ENCODE data around the gene PRKD3. TPM values are rescaled to one million over a fixed set of nuclear protein-coding genes. Genes with fewer than 3 reads are reported as not detected.

Gene PRKD3
- total RNA-seq, result 11.9 and 14.0 TPM in 2 replicates

GRCh38 chr2:37324786-37325624 is at the start of gene PRKD3:
PRKD3 (minus strand) TSS chr2:37324833; CDS start chr2:37316524, 8,309 bp downstream.
- Mint-ChIP-seq H3K4me1 (ENCODE audit: low read depth) (peaks cover 33% of the 10 kb centered on the region), H3K36me3 (ENCODE audit: low read depth) (peaks cover 15% of the 10 kb centered on the region), H3K27ac (peak within 1 kb of the TSS; percentile 90), H3K9me3 (no peaks in the 10 kb centered on the region), H3K4me3 (ENCODE audit: low read depth) (peak within 1 kb of the TSS; percentile 94), H3K27me3 (ENCODE audit: low read depth) (peaks cover 51% of the 10 kb centered on the region)
- intact Hi-C loops (cut with micrococcal nuclease), result loop anchor here (1.0 to 10.0 kb wide), 5 partner anchors 52 to 1080 kb away; partner anchors contain the start of genes CEBPZ and NDUFAF7
- DNase-seq (ENCODE audit: low spot score), result peak; percentile 34

DNA sequence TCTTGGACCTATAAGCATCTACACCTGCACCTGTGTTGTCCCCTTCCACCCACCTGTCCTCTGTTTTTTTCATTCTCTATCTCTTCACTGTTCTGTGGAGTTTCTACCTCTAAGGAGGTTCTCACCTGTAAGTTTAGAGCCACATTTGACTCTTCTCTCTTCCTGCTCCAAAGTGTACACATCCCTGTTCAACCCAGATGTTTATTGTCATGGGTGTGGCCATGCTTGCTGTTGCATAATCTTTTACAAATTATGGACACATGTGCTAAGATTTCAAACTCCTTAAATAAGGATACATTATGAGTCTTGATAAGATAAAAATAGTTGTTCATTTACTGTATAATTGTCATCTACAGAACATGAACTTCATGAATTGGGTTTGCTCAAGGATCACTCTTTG is 47.4 kb upstream of the PRKD3 start:
- no peak overlapping the region for H3K4me3 Mint-ChIP-seq (ENCODE audit: low read depth)
- H3K27me3 Mint-ChIP-seq (ENCODE audit: low read depth), result peaks cover 45% of the 10 kb centered on the region
- DNase-seq (ENCODE audit: low spot score), result no peak
- peaks cover 36% of the 10 kb centered on the region for H3K4me1 Mint-ChIP-seq (ENCODE audit: low read depth)
- H3K36me3 Mint-ChIP-seq (ENCODE audit: low read depth), result no peaks in the 10 kb centered on the region
- no peak overlapping the region for H3K27ac Mint-ChIP-seq
- no peaks in the 10 kb centered on the region for H3K9me3 Mint-ChIP-seq
- intact Hi-C loops (cut with micrococcal nuclease), result loop anchor here (10.0 kb wide), 3 partner anchors 253 to 1753 kb away; partner anchors contain the start of genes GALM and SOS1

DNA sequence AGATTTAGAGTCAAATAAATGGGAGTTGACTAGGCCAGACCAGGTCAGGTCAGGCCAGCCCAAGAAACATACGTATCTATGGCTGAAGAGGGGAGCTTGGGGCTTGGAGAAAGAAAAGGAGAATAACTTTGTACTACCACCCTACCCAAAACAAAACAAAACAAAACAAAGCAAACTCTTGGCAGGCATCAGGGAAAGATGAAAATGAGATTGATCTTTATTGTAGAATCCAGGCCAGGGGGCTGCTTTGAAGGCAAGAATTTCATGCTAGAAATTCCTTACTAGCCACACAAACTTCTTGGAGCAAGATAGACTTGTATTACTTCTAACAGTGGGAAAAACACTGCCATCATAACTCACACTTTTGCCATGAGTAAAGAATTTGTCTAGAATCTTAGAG is 46.0 kb upstream of the PRKD3 start:
- intact Hi-C loops (cut with micrococcal nuclease), result loop anchor here (10.0 kb wide), 3 partner anchors 254 to 1754 kb away; partner anchors contain the start of genes GALM and SOS1
- no peak for DNase-seq (ENCODE audit: low spot score)
- no peaks in the 10 kb centered on the region for H3K36me3 Mint-ChIP-seq (ENCODE audit: low read depth)
- peaks cover 31% of the 10 kb centered on the region for H3K4me1 Mint-ChIP-seq (ENCODE audit: low read depth)
- no peak overlapping the region for H3K27ac Mint-ChIP-seq
- H3K27me3 Mint-ChIP-seq (ENCODE audit: low read depth), result peaks cover 45% of the 10 kb centered on the region
- H3K9me3 Mint-ChIP-seq, result no peaks in the 10 kb centered on the region
- no peak overlapping the region for H3K4me3 Mint-ChIP-seq (ENCODE audit: low read depth)

DNA sequence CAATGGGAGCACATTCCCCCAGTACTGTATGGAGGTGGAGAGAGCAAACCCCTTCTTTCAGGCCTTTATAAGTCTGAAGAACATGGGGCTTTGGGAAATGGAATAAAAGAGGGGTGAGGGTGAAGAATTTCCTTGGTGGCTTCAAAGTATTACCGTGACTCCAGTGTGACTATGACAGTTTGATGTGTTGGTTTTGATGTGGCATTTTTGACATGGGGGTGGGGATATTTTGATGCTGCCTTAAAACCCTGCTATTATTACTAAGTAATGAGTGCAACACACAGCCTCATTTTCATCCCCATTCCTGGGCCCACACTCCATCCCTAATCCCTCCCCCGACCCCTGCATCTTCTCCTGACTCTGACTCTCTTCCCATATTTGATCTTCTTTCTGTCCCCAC is 43.4 kb upstream of the PRKD3 start:
- peaks cover 30% of the 10 kb centered on the region for H3K27me3 Mint-ChIP-seq (ENCODE audit: low read depth)
- no peak overlapping the region for H3K27ac Mint-ChIP-seq
- intact Hi-C loops (cut with micrococcal nuclease), result loop anchor here (1.0 to 5.0 kb wide), 4 partner anchors 8 to 1104 kb away; no protein-coding TSS in a partner anchor
- H3K4me3 Mint-ChIP-seq (ENCODE audit: low read depth), result no peak overlapping the region
- H3K4me1 Mint-ChIP-seq (ENCODE audit: low read depth), result peaks cover 26% of the 10 kb centered on the region
- H3K36me3 Mint-ChIP-seq (ENCODE audit: low read depth), result no peaks in the 10 kb centered on the region
- no peaks in the 10 kb centered on the region for H3K9me3 Mint-ChIP-seq
- no peak for DNase-seq (ENCODE audit: low spot score)

- Mint-ChIP-seq H3K4me3 (ENCODE audit: low read depth) (peak overlapping the region; percentile 5), H3K9me3 (no peaks in the 10 kb centered on the region), H3K4me1 (ENCODE audit: low read depth) (peaks cover 26% of the 10 kb centered on the region), H3K27ac (no peak overlapping the region), H3K27me3 (ENCODE audit: low read depth) (peaks cover 30% of the 10 kb centered on the region), H3K36me3 (ENCODE audit: low read depth) (no peaks in the 10 kb centered on the region)
- DNase-seq (ENCODE audit: low spot score), result no peak
- intact Hi-C loops (cut with micrococcal nuclease), result loop anchor here (1.0 to 5.0 kb wide), 4 partner anchors 9 to 1105 kb away; no protein-coding TSS in a partner anchor
These were observed 42.7 kb upstream of the PRKD3 start for GRCh38 chr2:37367310-37367709.

- H3K27me3 Mint-ChIP-seq (ENCODE audit: low read depth), result peaks cover 30% of the 10 kb centered on the region
- peak overlapping the region; percentile 5 for H3K4me3 Mint-ChIP-seq (ENCODE audit: low read depth)
- no peak for DNase-seq (ENCODE audit: low spot score)
- peaks cover 24% of the 10 kb centered on the region for H3K4me1 Mint-ChIP-seq (ENCODE audit: low read depth)
- peak overlapping the region; percentile 32 for H3K27ac Mint-ChIP-seq
- no peaks in the 10 kb centered on the region for H3K36me3 Mint-ChIP-seq (ENCODE audit: low read depth)
- no peaks in the 10 kb centered on the region for H3K9me3 Mint-ChIP-seq
- intact Hi-C loops (cut with micrococcal nuclease), result loop anchor here (1.0 to 5.0 kb wide), 4 partner anchors 10 to 1106 kb away; no protein-coding TSS in a partner anchor
These were observed 42.1 kb upstream of the PRKD3 start for GRCh38 chr2:37366773-37367172.

GRCh38 chr2:37365669-37366068 is 41.0 kb upstream of the PRKD3 start:
- Mint-ChIP-seq H3K27me3 (ENCODE audit: low read depth) (peaks cover 33% of the 10 kb centered on the region), H3K36me3 (ENCODE audit: low read depth) (no peaks in the 10 kb centered on the region), H3K27ac (no peak overlapping the region), H3K9me3 (no peaks in the 10 kb centered on the region), H3K4me1 (ENCODE audit: low read depth) (peaks cover 24% of the 10 kb centered on the region), H3K4me3 (ENCODE audit: low read depth) (no peak overlapping the region)
- DNase-seq (ENCODE audit: low spot score), result no peak
- intact Hi-C loops (cut with micrococcal nuclease), result loop anchor here (2.0 to 5.0 kb wide), 2 partner anchors 43 to 1107 kb away; no protein-coding TSS in a partner anchor

- no peak overlapping the region for H3K4me3 Mint-ChIP-seq (ENCODE audit: low read depth)
- no peak for DNase-seq (ENCODE audit: low spot score)
- intact Hi-C loops (cut with micrococcal nuclease), result no loop called here
- peaks cover 24% of the 10 kb centered on the region for H3K4me1 Mint-ChIP-seq (ENCODE audit: low read depth)
- no peak overlapping the region for H3K27ac Mint-ChIP-seq
- peaks cover 39% of the 10 kb centered on the region for H3K27me3 Mint-ChIP-seq (ENCODE audit: low read depth)
- no peaks in the 10 kb centered on the region for H3K36me3 Mint-ChIP-seq (ENCODE audit: low read depth)
- no peaks in the 10 kb centered on the region for H3K9me3 Mint-ChIP-seq
These were observed 39.7 kb upstream of the PRKD3 start for GRCh38 chr2:37364351-37364750.

GRCh38 chr2:37361994-37362698 is 37.5 kb upstream of the PRKD3 start:
- no peak for DNase-seq (ENCODE audit: low spot score)
- intact Hi-C loops (cut with micrococcal nuclease), result loop anchor here (2.0 kb wide), 2 partner anchors 15 kb away; no protein-coding TSS in a partner anchor
- Mint-ChIP-seq H3K27me3 (ENCODE audit: low read depth) (peaks cover 50% of the 10 kb centered on the region), H3K9me3 (no peaks in the 10 kb centered on the region), H3K4me1 (ENCODE audit: low read depth) (peaks cover 10% of the 10 kb centered on the region), H3K27ac (no peak overlapping the region), H3K36me3 (ENCODE audit: low read depth) (no peaks in the 10 kb centered on the region), H3K4me3 (ENCODE audit: low read depth) (no peak overlapping the region)

- no peaks in the 10 kb centered on the region for H3K9me3 Mint-ChIP-seq
- H3K36me3 Mint-ChIP-seq (ENCODE audit: low read depth), result no peaks in the 10 kb centered on the region
- H3K27ac Mint-ChIP-seq, result no peak overlapping the region
- peaks cover 2% of the 10 kb centered on the region for H3K4me1 Mint-ChIP-seq (ENCODE audit: low read depth)
- H3K4me3 Mint-ChIP-seq (ENCODE audit: low read depth), result no peak overlapping the region
- peaks cover 54% of the 10 kb centered on the region for H3K27me3 Mint-ChIP-seq (ENCODE audit: low read depth)
- DNase-seq (ENCODE audit: low spot score), result no peak
- intact Hi-C loops (cut with micrococcal nuclease), result loop anchor here (2.0 kb wide), 1 partner anchor 15 kb away; no protein-coding TSS in a partner anchor
These were observed 36.7 kb upstream of the PRKD3 start for GRCh38 chr2:37361216-37361815.

GRCh38 chr2:37358466-37358865 is 33.8 kb upstream of the PRKD3 start:
- no peak for DNase-seq (ENCODE audit: low spot score)
- no peaks in the 10 kb centered on the region for H3K9me3 Mint-ChIP-seq
- H3K27ac Mint-ChIP-seq, result no peak overlapping the region
- no peaks in the 10 kb centered on the region for H3K36me3 Mint-ChIP-seq (ENCODE audit: low read depth)
- H3K4me3 Mint-ChIP-seq (ENCODE audit: low read depth), result no peak overlapping the region
- H3K4me1 Mint-ChIP-seq (ENCODE audit: low read depth), result no peaks in the 10 kb centered on the region
- intact Hi-C loops (cut with micrococcal nuclease), result no loop called here
- peaks cover 74% of the 10 kb centered on the region for H3K27me3 Mint-ChIP-seq (ENCODE audit: low read depth)

- Mint-ChIP-seq H3K27ac (no peak overlapping the region), H3K4me1 (ENCODE audit: low read depth) (no peaks in the 10 kb centered on the region), H3K36me3 (ENCODE audit: low read depth) (no peaks in the 10 kb centered on the region), H3K9me3 (no peaks in the 10 kb centered on the region), H3K4me3 (ENCODE audit: low read depth) (no peak overlapping the region), H3K27me3 (ENCODE audit: low read depth) (peaks cover 78% of the 10 kb centered on the region)
- intact Hi-C loops (cut with micrococcal nuclease), result no loop called here
- DNase-seq (ENCODE audit: low spot score), result no peak
These were observed 32.9 kb upstream of the PRKD3 start for GRCh38 chr2:37357530-37357929.
